Esophagus muscularis mucosa (tissue), 3 donors: ENCODE measurements around the gene CEP44.
"Not testable (repeated sequence)": the region's sequence is repeated elsewhere in the genome, so short reads cannot be mapped to it uniquely, and the experiment has no call there.

Source experiments
- CTCF ChIP-seq, 3 experiments: fragments of 200-600 bp in 2 of 3; fragments of 450-650 bp in 1 of 3; sonication (generic) in 2 of 3; IDR thresholded peaks; one replicate each; pipeline ENCODE4 v1.5.1; 2017 to 2019; ENCODE audit warnings: antibody characterized with exemption in 3 of 3, mild to moderate bottlenecking in 2 of 3, moderate library complexity in 1 of 3
- POLR2A ChIP-seq: fragments of 450-650 bp; IDR thresholded peaks from one replicate; pipeline ENCODE4 v1.6.1; 2017; ENCODE audit warnings: antibody characterized with exemption, moderate library complexity, mild to moderate bottlenecking, low read depth

GRCh38 chr4:174261432-174261831 is 22.3 kb upstream of the CEP44 start:
- TF ChIP-seq CTCF (IDR thresholded peaks at IDR 0.05); POLR2A: not testable (repeated sequence)
